ENCODE data around the gene C1S.
"Not testable (repeated sequence)": the region's sequence is repeated elsewhere in the genome, so short reads cannot be mapped to it uniquely, and the experiment has no call there.

The C1S gene

DNA sequence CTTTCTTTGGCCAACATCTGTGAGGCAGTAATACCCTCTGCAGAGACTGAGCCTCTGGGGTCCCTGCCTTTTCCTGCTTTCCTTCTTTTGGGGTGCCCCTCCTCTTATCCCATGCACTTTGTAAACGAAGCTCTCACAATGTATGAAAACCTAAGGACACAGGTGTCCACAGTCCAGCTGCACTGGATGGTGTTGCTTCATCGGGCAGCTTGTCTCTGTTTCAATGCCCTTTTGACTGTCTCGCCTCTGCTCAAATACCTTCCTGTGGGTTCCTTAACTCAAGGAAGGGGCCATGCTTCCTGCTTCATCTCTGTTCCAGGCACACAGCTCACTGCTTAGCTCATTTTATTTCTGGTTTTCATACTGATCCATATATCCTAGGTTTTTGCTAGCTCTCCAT is 42.1 kb downstream of the C1S start:
- DNase-seq (ENCODE audit: low read depth) = no peak

DNA sequence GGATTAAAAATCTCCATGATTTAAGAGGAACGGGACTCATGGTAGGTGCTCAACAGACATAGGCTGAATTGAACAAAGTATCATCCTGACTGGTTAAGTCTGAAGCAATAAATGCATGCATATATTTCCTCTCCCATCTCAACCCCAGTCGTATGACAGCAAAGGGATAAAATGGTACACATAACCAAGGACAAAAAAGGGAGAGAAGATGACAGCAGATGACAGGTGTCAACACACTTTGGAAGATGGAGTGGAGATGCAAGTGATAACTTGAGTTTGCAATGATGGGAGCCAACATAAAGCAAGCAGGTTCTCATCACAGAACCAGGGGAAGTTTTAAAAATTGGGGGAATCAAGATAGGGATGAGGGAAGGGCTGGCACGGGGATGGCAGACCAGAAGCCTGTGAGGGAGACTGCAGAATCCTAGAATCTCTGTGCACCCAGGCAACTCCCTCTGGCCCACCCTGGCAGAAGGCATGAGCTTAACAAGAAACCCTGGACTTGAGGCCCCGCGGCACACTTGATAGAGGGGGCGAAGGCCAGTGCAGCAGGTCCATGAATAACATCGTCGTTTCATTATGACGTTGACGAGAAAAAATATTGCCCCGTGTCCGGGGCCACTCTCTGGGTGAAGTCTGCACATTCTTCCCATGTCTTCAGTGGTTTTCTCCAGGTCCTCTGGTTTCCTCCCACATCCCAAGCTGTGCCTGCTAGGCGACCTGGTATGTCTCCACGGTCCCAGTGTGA is 43.5 kb downstream of the C1S start:
- no peak for DNase-seq (ENCODE audit: low read depth)

DNA sequence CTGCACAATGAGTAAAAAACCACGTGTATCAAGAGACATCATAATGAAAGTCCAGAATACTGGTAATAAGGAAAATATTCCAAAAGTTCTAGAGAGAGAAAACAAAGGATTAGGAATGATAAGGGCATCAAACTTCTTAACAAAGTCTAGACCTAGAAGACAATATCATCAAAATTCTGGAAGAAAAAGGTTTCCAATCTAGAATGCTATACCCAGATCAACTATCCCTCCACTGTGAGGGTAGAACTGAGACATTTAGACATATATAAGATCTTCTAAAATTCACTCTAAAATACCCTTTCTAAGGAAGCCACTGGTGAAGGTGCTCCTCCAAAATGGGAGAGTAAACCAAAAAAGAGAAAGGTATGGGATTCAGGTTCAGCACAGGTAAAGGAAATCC is 45.6 kb downstream of the C1S start:
- DNase-seq (ENCODE audit: low read depth) = no peak

DNA sequence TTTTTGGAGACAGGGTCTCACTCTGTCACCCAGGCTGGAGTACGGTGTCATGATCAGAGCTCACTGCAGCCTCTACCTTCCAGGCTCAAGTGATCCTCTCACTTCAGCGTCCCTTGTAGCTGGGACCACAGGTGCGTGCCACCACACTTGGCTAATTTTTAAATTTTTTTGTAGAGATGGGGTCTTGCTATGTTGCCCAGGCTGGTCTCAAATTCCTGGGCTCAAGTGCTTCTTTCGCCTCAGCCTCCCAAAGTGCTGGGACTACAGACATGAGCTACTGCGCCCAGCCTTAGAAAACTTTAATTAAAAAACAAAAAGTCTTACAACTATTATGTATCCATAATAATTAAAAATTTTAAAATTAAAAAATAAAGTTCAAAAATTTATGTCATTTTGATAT is 46.7 kb downstream of the C1S start:
- DNase-seq (ENCODE audit: low read depth) = not testable (repeated sequence)

DNA sequence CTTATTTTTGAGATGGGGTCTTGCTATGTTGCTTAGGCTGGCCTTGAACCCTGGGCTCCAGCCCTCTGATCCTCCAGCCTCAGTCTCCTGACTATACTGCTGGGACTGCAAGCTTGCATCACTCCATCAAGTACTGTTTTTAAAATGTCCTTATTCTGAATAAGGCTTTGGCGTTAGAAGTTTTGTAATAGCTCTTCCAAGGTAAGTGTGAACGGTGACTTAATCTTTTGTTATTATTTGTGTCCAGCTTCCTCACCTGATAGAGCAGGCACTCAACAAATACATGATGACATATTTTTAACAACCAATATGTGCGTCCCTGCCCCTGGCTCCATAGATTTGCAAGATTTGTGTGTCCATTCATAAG is 47.1 kb downstream of the C1S start:
- no peak for DNase-seq (ENCODE audit: low read depth)

DNA sequence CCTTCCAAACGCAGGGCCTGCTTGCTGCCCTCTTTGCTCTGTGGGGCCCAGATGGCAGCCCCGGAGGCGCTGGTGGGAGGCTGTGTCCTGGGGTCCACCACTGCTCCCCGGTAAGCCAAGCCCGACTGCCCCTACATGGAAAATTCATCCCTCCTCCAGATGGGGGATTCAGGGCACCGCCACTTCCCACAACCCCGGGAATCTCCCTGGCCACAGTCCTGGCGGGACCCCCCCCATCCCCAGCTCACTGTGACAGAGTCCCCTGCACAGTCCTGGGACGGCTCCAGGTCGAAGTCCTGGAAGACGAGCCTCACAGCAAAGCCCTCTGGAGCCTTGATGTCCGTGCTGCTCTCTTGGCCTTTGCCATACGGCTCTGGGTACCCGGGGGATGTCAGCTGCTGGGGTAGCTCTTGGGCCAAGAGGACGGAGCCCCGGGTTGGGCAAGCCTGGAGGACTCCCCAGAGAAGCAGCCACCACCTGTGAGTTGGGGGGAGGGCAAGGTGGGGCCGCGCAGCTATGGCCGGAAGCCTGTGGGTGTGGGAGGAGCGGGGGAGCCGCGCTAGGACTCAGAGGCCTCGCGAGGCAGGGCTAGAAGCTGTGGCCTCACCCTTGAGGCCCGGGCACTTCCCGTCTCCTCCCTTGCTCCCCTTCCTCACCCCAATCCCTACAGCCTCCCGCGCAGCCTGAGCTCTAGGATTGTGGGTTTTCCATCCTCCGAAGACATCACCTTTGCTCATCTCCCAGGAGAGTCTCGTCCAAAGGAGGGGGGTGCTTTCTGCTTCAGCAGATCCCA is 47.7 kb downstream of the C1S start:
- DNase-seq (ENCODE audit: low read depth) = peak; percentile 76

DNA sequence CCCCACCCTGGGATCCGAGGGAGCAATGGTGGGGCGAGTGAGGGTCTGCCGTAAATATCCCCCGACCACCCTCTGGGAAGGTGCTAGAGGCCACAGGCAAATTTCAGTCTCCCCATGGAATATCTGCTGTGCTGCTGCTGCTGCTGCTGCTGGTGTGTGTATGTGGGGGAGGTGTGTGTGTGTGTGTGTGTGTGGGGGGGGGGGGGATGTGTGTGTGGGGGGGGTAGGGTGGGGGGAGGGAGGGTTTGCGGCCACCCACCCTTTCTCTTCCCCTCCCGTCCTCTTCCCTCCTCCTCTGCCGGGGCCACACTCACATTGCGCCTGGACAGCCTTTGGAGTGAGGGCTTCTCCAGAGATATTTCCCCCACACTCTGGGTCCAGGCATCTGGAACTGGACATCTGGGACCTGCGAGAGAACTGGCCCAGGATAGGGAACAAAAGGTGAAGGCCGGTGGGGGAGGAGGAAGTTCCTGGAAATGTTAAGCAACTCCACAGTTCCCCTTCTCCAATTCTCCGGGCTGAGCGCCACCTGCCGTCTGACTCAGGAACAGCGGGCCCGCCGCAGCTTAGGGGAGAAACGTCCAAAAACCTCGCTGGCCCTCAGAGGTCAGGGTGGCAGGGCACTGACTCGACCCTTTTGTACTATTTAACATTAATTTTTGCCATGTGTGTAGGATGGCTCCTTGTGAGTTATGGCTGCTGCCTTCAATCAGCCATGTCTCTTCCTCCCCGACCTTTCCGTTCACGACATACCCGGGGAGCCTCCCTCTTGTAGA is 48.5 kb downstream of the C1S start, which contains the start of gene C1RL:
Gene C1RL (minus strand): TSS at position 419 of the 776 bp plus-strand sequence. CDS start 34 bp downstream, at position 385.
- peak; percentile 80 for DNase-seq (ENCODE audit: low read depth)

DNA sequence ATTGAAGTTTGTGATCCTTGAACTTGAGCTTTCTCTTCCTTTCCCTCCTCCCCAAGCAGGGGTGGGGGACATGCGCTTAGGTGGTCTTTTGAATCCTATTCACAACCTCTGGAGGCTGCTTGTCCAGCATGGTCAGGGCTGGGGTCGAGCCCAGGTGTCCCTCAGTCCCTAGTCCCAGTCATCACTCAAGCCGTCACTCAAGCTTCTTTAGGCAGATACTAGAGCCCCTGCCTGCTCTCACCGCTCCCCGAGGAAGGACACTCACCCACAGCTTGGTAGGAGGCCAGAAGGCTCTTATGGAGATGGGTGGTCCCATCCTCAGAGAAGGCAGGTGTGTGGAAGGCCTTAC is 49.0 kb downstream of the C1S start:
- no peak for DNase-seq (ENCODE audit: low read depth)

DNA sequence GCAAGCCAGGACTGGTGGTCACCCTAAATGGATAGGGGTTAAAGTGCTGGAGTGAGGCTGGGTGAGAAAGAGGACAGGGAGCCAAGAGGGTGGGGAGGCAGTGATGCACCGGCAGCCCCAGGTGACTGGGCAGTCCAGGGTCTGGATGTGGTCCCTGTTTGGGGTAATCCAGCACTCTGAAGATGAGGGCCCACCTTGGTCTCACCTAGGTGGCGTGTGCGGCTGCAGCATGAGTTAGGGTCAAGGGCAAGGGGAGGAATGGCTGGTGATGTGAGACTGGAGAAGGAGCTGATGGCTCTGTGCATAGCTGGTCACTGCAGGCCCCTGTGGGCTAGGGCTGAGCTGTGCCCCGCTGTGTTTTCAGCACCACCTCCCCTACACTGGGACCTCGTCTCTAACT is 50.1 kb downstream of the C1S start:
- no peak for DNase-seq (ENCODE audit: low read depth)

DNA sequence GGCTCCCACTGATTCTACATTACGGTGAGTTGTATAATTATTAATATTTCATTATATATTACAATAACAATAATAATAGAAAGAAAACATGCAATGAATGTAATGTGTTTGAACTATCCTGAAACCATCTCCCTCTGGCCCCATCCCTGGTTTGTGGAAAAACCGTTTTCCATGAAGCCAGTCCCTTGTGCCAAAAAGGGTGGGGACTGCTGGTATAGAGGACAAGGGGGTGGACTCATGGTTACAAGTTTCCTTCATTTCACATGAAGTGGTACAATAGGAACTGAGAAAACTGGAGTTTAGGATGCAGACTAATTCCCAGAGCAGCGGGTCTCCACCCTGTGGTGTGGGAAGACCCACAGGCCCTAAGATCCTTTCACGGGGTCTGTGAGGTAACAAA is 51.5 kb downstream of the C1S start:
- DNase-seq (ENCODE audit: low read depth) = no peak

DNA sequence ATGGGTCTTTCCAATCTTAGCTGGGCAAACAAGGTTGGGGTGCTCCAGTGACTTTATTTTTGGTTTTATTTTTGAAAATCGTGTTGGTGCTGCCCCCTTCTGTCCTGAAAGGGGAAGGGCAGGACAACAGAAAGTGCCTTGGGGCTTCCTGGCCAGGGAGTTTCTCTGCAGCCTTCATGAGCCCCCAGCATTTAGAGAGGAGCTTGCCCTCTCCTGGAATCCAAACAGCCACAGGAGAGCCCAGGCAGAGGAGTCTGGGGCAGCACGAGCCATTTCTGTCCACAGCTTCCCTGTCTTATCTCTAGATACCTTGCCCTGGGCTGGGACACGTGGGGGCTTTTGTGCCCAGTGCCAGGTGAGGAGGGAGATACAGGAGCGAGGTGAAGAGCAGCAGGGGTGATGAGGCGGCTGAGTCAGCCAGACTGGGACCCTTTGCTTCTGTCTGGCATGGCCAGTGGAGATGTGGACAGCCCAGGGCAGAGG is 52.9 kb downstream of the C1S start:
- DNase-seq (ENCODE audit: low read depth) = no peak

DNA sequence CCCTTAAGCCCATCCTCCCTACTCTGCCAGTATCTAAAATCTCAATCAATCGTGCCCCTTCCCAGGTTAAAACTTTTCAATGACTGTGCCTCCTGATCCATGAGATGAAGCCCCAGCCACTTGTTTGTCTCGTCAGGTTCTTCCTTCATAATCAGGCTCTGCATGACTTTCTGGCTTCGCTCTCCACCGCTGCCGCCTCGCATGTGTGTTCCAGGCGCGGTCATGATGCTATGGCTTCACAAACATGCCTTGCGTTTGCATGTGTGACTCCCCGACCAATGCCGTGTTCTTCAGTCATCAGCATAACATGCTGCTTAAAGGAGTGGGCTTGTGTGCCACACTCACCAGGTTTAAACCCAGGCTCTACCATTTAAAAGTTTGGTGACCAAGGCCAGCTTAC is 53.5 kb downstream of the C1S start:
- DNase-seq (ENCODE audit: low read depth) = no peak

DNA sequence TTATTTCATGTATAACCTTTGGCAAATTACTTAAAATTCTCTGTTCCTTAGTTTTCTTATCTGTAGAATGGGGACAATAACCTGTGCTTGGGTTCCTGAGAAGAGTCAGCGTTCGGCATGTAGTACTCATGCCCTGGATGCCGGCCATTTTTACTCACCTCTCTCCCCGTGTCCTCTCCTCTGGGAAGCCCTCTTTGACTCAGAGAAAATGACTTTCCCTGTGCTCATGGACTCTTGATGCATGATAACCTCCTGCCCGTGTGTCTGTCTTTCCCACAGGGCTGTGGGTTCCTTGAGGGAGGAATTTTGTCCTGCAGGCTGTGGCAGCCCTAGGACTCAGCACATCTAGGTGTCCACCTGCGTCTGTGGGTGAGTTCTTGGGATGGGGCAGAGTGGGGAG is 54.3 kb downstream of the C1S start:
- no peak for DNase-seq (ENCODE audit: low read depth)

DNA sequence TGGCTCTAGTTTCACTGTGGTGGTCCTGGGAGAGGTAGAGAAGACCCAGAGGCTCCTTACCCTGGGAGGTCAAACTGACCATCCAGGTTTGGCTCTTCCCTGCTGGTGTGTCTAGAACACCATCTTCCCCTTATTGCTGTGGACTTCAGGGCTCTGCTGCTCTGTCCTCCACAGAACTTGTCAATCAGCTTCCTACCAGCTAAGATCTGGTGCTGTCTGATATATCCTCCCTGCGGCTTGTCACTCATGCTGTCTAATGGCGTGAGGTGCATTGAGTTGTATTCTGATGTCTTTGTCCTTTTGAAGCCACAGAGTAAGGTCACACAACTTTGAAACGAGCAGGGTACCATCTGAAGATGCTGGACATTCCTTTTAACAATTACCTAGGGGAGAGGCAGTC is 55.7 kb downstream of the C1S start:
- no peak for DNase-seq (ENCODE audit: low read depth)

DNA sequence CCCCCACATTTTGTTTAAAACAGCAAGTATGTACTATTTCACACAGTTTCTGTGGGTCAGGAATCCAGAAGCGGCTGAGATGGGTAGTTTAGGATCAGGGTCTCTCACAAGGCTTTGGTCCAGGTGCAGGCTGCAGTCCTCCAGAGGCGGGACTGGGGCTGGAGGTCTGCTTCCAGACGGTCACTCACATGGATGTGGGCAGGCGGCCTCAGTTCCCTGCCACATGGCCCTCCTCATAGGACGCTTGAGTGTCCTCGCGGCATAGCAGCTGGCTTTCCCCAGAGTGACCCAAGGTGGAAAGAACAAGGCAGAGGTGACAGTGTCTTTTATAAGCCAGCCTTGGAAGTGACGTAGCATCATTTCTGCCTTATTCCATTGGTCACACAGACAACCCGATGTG is 56.4 kb downstream of the C1S start:
- no peak for DNase-seq (ENCODE audit: low read depth)

DNA sequence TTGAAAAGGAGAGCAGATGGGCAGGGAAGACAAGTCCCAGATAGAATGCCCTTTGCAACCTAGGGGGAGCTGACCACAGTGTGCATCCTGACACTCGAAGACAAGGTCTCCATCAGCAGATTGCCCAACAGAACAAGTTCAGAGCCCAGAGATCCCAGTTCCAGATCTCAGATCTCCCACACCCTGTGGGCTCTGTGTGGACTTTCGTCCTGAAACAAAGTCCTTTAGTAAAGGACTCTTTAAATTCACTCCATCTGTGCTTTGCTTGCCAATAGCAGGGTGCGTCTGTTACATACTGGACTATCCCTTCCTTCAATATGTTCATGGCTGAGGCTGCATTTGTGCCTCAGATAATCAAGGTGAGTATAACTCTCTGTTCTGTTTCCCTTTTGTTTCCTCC is 57.2 kb downstream of the C1S start:
- no peak for DNase-seq (ENCODE audit: low read depth)

DNA sequence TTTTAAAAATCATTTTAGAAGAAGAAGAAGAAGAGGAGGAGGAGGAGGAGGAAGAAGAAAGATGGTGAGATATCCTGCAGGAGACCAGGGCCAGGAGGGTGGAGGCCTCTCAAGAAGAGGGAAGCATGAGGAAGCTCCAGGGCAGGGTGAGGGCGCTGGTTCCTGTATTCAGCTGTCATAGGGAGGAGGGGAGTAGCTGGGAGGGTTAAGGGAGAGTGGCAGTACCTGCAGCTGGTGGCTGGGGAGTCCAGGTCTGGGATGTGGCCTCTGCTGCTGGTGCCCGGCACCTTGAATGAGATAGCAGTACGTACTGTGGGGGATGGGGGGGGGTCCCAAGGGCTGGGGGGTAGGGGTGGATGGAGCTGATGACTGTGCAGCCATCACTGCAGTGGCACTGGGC is 58.4 kb downstream of the C1S start:
- no peak for DNase-seq (ENCODE audit: low read depth)

DNA sequence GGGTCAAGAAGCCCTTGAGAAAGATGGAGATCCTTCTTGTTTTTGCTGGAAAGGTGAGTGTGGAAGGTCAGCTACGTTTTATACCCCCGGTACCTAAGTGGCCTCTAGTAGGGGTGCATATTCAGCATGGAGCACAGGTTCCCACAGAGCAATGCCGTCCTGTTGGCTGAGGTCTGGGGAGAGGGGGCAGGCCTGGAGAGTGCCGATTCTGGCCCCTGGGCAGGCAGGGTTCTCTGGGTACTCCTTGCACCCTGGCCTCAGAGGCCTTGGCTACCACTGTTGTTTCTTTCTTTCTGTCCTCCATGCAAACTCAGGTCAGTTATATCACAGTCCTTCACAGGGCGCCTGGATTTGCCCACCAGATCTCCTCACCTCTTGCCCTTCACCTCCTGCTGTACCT is 59.6 kb downstream of the C1S start:
- no peak for DNase-seq (ENCODE audit: low read depth)

All from activated T-cell treated with anti-CD3 and anti-CD28 coated beads for 48 hours (primary cell).